T-helper 9 cell (primary cell): ENCODE data around the gene HDAC8.

Experiments used
- DNase-seq: peaks from one replicate; pipeline ENCODE4 v3.0.0-alpha.2; 2020

HDAC8 gene

DNA sequence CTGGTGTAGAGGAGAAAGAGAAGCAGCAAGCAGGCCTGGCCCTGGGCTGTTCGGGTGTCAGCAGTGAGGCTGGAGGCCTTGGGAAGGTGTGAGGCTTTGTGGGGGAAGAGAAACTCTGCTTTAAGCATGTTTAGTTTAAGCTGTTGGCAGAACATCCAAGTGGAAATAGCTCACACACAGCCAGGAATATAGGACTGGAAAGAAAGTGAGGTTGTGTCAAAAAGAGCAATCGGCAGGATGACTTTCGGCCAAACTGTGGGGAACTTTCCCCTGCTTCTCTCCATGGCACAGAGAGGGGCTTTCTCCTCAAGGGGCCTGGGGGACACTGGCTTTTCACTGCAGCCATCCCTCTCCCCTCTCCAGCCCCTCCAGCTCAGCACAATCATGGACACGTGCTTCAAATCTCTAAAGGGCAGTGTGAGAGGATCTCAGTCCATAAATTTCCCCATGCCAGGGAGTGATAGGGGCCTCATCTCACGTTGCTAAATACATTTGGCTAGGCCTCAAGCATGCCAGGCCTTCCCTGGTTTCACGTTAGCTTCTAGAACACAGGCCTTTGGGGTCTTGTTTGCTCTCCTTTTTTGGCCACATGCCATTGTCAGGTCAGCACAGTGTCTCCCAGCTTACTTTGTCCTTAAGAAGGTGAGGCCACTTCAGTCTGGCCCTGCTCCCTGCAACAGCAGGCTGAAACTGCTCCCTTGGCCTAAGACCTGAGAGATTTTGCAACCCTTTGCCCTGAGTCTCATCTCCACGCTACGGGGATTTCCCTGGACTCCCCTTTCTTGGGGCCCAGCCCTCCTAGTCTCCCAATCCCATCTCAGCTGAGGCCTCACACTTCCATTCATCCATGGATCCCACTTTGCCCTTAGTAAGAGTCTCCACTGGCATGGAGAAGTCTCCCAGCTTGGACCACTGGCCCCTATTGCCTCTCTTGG is 258.7 kb downstream of the HDAC8 start:
- DNase-seq = no peak

DNA sequence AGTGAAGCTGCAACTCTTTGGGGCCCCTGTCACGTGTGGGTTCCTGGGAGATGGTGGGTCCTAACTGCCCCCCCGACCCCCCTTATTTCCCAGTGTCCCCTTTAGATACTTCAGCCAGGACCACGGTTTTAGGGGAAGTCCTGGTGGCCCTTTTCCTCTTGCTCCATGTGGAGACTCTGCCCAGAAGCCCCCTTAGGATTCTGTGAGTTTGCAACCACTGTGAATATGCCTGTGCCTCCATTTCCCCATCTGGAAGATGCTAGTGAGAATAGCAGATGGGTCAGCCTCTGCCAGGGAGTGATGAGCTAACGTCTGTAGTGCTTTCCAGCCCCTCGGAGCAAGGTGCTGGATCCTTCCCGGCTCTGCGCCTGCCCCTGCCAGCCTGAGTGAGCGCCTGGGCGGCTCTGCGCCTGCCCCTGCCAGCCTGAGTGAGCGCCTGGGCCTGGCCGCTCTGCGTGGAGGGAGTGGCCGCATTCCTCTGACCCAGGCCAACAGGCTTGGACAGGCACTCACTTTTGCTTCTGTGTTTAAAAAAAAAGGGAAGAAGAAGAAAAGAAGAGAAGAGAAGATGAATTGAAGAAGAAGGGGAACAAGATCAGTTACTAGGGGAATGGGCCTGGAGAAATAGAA is 260.2 kb downstream of the HDAC8 start:
- DNase-seq = no peak

- no peak for DNase-seq
Observed at GRCh38 chrX:72309297-72310071, 263.2 kb downstream of the HDAC8 start.

GRCh38 chrX:72308566-72309296 is 263.9 kb downstream of the HDAC8 start:
- no peak for DNase-seq

- no peak for DNase-seq
Observed at GRCh38 chrX:72308209-72308565, 264.5 kb downstream of the HDAC8 start.

DNA sequence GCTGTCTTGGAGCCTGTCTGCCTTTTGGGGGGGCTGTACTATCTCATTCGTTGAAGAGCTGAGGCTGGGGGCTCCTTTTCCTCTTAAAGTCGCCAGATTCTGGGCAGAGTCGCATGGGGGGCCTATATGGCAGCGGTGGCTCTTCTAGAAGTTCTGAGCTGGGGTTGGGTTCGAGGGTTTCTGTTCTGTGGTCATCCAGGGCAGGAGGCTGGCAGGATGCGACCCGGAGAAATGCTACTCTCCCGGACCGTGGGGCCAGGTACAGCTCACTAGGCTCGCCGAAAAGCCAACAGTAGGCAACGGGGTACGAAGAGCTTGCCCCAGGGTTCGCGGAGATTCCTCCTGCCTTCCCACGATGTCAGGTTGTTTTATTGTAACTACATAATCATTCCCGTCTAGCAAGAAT is 265.0 kb downstream of the HDAC8 start:
- no peak for DNase-seq

GRCh38 chrX:72306851-72307645 is 265.6 kb downstream of the HDAC8 start:
- no peak for DNase-seq

GRCh38 chrX:72306085-72306801 is 266.4 kb downstream of the HDAC8 start:
- no peak for DNase-seq

- no peak for DNase-seq
Observed at GRCh38 chrX:72305286-72306084, 267.2 kb downstream of the HDAC8 start, which contains the start of gene CITED1. CITED1 (minus strand) TSS chrX:72305914; CDS start chrX:72302869, 3,045 bp downstream.

- no peak for DNase-seq
Observed at GRCh38 chrX:72304877-72305276, 267.8 kb downstream of the HDAC8 start.

DNA sequence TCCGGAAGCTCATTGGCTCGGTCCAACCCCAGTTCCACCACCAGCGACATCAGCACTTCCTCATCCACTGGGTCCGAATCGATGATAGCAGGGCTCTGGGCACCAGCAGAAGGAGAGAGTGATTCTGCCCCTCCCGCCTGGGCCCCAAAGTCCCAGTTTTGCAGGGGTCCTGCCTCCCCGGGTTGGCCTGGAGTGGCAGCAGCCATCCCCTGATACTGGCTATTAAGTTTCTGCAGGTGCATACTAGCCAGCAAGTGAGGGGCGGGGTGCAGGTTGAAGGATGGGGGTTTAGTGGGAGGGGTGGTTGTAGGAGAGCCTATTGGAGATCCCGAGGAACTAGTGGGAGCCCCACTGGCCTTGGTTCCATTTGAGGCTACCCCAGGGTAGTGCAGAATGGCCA is 270.9 kb downstream of the HDAC8 start:
- DNase-seq = no peak

DNA sequence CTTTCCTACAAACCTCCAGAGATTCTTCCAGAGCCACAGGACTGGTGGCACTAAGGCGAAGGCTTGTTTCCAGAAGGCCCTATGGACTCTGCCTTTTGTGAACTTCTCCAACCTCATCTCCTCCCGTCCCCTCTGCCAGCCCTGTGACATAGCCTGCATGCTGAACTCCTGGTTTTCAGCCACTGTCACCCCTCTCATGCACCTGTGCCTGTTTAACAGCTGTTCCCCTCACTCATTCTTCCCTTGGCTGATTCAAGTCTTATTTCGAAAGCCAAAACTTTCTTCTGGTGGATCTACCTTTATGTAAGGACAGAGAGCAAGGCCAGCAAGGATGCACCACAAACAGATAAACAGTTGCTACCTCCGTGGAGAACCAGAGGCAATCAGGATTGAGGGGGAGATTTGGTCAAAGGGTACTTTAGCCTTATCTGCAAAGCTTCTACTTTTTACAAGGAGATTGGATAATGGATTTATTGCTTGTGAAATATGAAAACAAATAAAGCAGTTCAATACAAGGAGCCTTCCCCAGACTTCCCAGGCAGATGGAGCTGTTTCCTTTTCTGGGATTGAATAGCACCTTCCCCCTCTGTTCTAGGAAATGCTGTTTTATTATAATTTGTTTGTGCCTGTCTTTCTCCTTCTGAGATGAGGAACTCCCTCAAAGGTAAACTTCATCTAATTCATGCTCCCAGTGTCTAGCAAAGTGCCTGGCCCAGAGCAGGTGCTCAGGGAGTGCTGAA is 272.6 kb downstream of the HDAC8 start:
- no peak for DNase-seq

DNA sequence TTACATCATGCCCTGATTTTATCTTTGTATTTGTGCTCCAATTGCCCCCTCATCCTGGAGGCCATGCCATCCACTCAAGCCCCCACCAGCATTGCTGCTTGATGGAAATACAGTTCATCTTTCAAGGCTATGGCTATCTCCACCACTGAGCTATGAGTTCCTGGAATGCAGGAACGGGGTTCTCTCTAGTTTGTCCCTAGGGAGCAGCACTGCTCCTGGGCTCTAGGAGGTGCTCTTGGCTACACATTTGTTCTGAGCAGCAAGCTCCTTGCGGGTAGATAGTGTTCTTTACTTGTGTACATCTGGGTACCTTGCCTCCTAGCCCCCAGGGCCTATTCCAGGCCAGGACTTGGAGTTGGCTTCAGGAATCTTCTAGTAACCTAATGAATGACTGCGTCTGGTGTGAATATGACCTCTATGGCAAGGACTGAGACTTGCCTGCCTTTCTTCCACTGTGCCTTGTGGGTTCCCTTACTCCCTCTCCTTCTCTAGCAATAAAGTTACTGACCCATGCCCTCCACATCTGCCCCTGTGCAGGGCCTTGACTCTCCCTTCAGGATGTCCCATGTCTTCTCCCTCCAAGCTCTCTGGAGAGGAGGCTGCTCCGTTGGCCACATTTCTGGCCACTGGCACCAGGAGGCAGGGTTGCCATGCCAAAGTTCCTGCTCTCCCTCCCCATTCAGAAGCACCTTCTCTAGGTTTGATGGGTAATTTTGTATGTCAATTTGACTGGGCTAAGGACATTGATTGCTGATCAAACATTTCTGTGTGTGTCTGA is 274.5 kb downstream of the HDAC8 start:
- no peak for DNase-seq

GRCh38 chrX:72296991-72297390 is 275.7 kb downstream of the HDAC8 start:
- no peak for DNase-seq

DNA sequence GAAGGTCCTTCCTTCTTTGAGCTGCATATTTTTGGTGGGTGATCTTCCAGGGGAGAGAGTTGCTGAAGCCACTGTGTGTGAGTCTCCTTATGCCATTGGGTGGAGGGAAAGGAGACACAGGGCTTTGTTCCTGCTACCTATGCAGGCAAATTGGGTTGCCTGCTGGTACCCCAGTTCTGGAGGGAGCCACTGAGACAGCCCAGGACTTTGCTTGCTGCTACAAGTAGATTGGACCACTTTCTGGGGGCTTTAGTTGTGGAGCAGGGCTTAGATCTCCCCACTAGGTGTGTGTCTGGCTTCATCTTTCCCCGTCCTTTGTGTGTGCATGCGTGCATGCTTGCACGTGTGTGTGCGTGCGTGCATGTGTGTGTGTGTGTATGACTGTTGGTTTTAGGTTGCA is 276.9 kb downstream of the HDAC8 start:
- DNase-seq = no peak

- no peak for DNase-seq
Observed at GRCh38 chrX:72294497-72294896, 278.1 kb downstream of the HDAC8 start.

DNA sequence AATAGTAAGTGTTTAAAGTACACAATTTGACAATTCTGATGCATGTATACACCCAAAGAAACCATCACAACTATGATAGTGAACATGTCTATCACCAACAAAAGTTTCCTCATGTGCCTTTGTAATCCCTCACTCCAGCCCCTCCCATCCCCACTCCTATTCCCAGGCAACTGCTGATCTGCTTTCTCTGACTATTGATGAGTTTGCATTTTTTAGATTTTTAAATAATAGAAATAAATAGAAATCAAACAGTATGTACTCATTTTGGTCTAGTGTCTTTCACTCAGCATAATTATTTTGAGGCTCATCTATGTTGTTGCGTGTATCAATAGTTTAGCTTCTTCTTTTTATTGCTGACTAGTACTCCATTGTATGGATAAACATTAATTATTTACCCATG is 290.3 kb downstream of the HDAC8 start:
- DNase-seq = no peak

GRCh38 chrX:72280321-72280845 is 292.3 kb downstream of the HDAC8 start:
- DNase-seq = no peak
